Ovary (tissue), 3 donors: ENCODE measurements around the gene EFNB3.

Source experiments
- POLR2A ChIP-seq: fragments of 450-650 bp; IDR thresholded peaks from one replicate; pipeline ENCODE4 v1.6.1; 2017; ENCODE audit warnings: antibody characterized with exemption, mild to moderate bottlenecking, moderate library complexity
- TF ChIP-seq, protein P1 (sequence below), 3 donors: fragments of 450-650 bp in 2 of 3; fragments of 200-600 bp in 1 of 3; IDR thresholded peaks; one replicate each; pipeline versions ENCODE4 v1.5.1 to v1.8.0; 2016 to 2022; ENCODE audit warnings: antibody characterized with exemption in 3 of 3, mild to moderate bottlenecking in 1 of 3
- donor health status: DM: no; HTN: no; CAD: no.

DNA sequence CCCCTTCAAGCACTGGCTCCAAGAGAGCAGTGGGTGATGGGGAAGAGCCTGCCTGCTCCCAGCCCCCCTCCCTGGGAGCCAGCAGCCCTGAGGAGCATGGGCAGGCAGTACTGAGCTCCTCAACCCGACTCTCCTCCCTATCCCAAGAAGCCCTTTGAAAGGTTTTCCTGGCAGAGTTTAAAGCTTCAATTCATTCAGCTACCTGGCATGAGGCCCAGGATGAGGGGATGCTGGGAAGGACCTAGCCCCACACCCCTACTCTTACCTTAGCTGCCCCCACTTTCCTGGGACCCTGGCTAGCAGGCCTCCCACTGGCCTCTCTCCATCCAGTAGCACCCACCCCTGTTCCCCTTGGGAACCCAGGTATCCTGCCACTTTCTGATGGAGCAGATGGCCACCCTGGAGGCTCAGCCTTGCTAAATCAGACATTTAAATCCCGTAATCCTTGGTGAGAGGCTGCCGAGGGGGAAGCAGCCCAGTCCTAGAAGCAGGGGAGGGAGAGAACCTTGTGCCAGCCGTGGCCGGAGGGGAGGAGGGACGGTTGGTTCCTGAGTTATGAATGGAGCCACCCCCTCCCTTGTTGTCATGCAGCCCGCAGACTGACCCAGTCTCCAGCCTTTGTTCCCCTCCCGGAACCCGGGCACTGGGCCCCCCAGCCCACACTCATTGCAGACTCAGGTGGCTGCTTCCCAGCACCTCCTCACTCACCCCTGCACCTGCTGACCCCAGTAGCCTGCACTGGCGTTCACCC, 37.2 kb upstream of the EFNB3 start:
- no peak for TF ChIP-seq POLR2A
- TF ChIP-seq, protein P1, sequence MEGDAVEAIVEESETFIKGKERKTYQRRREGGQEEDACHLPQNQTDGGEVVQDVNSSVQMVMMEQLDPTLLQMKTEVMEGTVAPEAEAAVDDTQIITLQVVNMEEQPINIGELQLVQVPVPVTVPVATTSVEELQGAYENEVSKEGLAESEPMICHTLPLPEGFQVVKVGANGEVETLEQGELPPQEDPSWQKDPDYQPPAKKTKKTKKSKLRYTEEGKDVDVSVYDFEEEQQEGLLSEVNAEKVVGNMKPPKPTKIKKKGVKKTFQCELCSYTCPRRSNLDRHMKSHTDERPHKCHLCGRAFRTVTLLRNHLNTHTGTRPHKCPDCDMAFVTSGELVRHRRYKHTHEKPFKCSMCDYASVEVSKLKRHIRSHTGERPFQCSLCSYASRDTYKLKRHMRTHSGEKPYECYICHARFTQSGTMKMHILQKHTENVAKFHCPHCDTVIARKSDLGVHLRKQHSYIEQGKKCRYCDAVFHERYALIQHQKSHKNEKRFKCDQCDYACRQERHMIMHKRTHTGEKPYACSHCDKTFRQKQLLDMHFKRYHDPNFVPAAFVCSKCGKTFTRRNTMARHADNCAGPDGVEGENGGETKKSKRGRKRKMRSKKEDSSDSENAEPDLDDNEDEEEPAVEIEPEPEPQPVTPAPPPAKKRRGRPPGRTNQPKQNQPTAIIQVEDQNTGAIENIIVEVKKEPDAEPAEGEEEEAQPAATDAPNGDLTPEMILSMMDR (IDR thresholded peaks at IDR 0.05): no peak
